Measurements from ENCODE around the gene FAM131B.
"Not testable (repeated sequence)": the region's sequence is repeated elsewhere in the genome, so short reads cannot be mapped to it uniquely, and the experiment has no call there.

Gene FAM131B

GRCh38 chr7:143394777-143395176, 32.3 kb upstream of the FAM131B start:
- DNase-seq: no peak

DNA sequence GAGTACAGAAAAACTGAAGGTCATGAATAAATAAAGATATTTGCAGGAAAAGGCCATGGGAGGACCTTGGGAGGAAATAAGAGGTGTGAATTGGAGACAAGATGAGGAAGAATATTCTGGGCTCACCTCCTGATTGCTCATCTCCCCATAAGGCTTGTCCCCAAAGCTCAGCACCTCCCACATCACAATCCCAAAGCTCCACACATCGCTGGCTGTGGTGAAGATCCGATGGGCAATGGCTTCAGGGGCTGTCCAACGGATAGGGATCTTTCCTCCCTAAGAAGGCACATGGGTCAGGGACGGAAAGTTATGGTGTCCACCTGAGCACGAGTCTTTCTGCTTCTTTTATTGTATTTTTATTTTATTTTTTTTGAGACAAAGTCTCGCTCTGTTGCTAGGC, 31.6 kb upstream of the FAM131B start:
- DNase-seq: no peak

DNA sequence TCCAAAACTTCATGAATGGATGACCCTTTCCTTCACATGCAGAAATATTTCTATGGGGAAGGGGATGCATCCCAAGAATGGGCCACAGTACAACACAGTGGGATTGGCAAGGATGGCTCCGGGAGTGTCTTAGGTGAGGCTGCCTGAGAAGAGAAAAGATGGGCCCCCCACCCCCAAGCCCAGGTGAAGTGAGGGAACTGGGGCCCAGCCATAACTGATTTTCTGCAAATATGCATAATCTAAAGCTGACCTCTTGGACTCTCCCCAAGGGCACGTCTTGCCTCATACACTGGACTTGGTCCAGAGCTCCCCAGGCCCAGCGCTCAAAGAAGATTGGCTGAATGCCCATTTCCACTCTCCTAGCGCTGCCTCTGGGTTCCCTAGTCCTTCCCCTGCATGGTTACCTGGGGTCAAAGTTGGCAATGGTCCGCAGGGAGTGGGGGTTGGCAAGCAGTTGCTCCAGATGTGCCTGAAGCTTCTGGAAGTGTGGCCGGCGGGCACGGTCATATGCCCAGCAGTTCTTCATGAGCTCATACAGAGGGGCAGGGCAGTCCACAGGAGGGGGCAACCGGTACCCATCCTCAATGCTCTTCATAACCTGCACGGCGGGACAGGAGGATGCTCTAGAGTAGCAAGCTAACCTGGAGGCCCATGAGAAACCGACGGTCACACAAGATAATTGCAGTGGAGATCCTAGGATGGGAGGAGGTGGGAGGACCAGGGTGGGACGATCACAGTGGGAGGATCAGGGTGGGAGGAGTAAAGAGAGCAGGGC, 30.9 kb upstream of the FAM131B start:
- DNase-seq: no peak

GRCh38 chr7:143392875-143393266, 30.4 kb upstream of the FAM131B start:
- no peak for DNase-seq

GRCh38 chr7:143392427-143392826, 29.9 kb upstream of the FAM131B start:
- not testable (repeated sequence) for DNase-seq

DNA sequence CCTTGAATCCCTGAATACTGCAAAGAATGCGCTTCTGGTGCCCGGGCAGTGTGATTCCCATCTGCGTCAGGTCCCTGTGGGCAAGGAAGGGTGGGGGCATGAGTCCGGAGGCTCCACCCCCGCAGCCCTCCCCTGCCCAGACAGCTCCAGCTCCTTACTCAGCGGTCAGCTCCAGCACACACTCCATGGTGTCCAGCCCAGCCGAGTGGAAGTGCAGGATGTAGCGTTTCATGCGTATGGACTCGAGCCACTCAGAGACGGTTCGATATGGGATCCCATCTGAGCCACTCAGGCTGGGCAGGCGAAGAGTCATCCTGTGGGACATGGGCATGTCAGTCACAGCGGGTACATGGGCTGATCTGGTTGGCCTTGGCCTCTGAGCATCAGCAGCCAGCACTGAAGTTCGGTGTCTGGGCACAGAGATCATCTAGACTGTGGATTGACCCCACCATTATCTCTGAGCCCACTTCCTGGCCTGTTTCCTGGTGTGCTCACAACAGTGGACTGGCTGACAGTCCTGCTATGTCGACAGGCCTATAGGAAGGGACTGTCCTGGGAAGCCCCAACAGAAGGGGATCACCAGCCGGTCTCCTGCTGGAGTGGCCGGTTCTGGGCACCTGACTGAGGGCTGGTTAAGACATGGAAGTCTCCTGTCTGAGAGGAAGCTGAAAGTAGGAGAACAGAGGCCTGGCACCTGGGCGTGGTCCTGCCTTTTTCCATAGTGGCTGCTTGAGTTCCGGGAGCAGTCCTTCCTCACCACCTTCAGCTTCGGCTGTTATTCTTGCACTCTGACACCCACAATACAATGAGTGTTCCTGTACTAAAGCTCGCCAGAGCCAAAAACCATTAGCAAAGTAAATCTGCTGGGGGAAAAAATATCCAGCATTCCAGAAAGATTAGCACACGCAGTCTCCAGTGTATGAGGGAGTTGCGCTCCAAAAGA, 29.2 kb upstream of the FAM131B start:
- DNase-seq: no peak

DNA sequence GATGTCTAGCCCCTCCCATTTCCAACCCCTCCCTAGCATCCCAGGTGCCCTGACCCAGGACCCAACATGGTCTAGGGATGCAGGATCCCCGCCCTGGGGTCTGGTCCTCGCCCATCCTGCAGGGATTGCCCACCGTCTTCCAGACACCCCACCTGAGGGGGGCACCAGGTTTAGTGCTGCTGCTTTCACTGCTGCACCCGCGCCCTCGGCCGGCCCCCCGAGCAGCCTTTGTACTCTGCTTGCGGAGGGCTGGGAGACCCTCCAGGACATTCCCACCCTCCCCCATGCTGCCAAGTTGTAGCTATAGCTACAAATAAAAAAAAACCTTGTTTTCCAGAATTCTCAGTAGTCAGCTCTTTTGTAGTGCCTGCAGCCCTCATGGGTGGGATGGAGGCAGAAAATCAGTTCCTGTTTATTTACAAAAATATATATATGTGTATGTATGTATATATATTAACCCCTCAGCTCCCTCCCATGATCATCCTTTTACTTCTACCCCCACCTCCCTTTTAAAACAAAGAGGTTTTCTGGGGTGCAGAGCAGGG, 28.3 kb upstream of the FAM131B start:
- no peak for DNase-seq

- DNase-seq: no peak
These were observed 27.7 kb upstream of the FAM131B start for GRCh38 chr7:143390104-143390772.

DNA sequence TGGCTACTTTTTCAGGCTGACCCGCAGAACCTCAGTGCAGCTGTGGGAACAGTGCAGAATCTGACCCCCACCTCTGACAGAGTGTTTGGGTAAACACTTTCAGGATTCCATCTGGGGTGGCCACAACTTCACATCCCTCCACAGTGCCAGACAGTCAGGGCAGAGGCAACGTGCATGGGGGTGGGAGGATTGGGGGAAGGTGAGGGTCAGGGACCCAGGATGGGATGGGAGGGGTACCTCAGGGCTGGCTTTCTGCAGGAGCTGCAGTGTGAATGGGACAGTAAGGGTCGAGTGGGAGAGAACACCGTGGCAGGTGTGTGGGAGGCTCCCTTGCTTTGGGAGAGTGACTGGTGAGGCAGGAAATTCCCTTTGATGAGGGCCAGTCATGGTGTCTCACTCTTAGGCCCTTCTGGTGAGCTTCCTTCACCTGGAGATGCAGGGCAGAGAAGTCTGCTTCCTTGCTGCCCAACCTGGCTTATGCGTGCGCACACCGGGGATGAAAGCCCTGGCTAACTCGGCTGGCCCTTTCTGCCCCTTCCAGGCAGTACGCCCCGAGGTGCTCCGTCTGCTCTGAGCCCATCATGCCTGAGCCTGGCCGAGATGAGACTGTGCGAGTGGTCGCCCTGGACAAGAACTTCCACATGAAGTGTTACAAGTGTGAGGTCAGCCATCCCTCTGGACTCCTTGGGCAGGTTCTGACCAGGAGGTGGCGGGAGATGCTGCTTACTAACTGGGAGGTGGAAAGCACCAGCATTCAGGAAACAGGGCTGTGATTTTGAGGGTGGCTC, 27.0 kb upstream of the FAM131B start:
- no peak for DNase-seq

DNA sequence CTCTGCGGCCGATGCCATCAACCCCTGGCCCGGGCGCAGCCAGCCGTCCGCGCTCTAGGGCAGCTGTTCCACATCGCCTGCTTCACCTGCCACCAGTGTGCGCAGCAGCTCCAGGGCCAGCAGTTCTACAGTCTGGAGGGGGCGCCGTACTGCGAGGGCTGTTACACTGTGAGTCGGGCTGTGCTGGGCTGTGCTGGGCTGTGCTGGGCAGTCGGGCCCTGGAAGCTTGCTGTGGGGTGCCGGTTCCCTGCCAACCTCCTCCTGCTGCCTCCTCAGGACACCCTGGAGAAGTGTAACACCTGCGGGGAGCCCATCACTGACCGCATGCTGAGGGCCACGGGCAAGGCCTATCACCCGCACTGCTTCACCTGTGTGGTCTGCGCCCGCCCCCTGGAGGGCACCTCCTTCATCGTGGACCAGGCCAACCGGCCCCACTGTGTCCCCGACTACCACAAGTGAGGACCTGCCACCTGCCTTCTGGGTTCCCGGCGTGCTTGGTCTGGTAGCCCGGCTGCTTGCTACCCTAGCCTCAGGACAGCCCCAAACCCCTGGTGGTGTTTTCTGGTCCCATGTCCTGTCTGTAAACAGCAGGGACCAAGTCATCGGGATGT, 26.1 kb upstream of the FAM131B start:
- no peak for DNase-seq

GRCh38 chr7:143388051-143388450, 25.5 kb upstream of the FAM131B start:
- no peak for DNase-seq

- DNase-seq: no peak
These were observed 24.9 kb upstream of the FAM131B start for GRCh38 chr7:143387156-143387975.

DNA sequence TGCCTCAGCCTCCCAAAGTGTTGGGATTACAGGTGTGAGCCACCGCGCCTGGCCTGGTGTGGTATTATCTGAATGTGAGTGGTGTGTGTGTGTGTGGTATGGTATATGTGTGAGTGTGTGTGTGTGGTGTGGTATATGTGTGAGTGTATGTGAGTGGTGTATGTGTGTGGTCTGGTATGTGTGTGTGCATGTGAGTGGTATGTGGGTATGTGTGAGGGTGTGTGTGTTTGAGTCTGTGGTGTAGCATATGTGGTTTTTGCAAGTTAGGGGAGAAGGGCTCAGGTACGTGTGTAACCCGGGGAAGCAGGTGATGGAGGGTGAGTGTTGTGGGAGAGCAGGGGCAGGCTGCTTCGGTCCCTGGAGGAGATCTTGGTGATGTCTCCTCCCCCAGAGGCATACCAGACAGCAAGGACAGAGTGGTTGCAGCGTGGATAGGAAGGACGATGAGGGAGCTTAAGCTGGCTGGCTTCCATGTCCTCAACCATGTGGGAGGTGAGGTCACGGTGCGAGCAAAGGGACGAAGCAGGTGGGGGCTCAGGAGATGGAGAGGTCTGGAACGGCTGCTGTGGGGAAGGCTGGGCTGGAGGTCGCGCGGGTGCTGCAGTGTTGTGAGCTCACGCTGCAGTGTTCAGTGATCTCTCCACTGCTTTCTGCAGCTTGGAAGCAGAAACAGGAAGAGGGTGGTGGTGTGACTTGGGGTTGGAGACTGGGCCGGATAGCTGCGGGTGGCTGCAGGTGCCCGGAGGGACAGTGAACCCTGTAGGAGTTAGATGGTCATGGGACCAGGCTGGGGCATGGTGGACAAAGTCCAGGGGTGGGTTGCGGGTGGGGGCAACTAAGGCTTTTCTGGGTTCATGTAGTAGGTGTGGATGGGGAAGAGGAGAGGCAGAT, 23.6 kb upstream of the FAM131B start:
- no peak for DNase-seq

GRCh38 chr7:143384661-143385631, 22.4 kb upstream of the FAM131B start:
- no peak for DNase-seq

DNA sequence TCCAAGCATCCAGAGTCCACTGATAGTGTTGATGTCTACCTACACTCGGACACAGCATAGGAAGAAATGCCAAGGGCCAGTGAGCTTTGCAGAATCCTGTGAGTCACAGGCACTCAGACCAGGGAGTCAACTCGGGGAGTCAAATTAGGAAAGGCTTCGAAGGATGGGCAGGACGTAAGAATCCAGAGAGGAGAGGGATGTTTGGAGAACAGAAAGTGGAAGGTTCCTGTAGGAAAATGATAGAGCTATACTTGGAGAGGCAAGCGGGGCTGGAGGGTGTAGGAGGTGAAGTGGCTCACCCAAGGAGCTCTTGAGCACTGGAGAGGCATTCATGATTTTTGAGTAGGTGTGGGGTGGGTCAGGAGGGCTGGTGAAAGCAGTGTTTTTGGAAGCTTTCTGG, 21.6 kb upstream of the FAM131B start:
- DNase-seq: no peak

GRCh38 chr7:143383642-143383957, 21.1 kb upstream of the FAM131B start:
- no peak for DNase-seq

- no peak for DNase-seq
These were observed 20.5 kb upstream of the FAM131B start for GRCh38 chr7:143382791-143383641.

Data from stimulated activated CD4-positive, alpha-beta T cell treated with anti-CD3 and anti-CD28 coated beads, Interleukin-1b, Interleukin-23, amount 100 ng/mL, for 48 hours (primary cell).